Stimulated activated CD4-positive, alpha-beta T cell treated with anti-CD3 and anti-CD28 coated beads, Interleukin-15, amount 100 ng/mL, for 48 hours (primary cell): ENCODE measurements around the gene MRPL28.
"Not testable (repeated sequence)": the region's sequence is repeated elsewhere in the genome, so short reads cannot be mapped to it uniquely, and the experiment has no call there.

ENCODE experiments used
- DNase-seq, 2 donors: peaks; one replicate each; pipeline ENCODE4 v3.0.0-alpha.2; 2020; ENCODE audit warnings: low read depth in 2 of 2

The MRPL28 gene

DNA sequence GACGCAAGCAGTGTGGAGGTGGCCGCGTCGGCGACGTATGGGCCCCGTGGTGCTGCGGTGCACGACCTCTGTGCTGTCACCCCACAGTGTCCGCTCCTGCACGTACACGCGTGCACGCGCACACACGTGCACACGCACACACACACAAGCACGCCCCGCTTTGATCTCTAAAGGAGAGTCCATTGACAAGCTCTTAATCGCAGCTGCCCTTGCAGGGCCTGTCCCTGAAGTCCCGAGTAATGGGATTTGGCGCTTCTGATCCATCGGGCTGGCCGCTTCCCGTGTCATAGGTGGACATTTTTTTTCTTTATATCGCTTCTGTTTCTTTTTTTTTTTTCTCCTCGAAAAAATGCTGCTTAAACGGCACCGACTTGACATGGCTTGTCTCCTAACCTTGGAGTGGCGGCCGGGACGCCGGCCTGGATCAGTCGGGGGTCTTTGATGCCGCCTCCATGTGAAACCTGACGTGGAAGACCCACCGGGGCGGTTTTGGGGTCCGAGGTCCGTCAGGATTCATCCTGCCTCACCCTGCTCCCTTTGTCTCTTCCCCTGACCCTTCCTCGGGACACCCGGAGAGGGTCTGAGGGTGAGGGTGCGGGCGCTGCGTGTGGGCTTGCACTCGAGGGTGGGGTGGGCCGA lies 9.5 kb downstream of the MRPL28 start:
- DNase-seq = no peak

DNA sequence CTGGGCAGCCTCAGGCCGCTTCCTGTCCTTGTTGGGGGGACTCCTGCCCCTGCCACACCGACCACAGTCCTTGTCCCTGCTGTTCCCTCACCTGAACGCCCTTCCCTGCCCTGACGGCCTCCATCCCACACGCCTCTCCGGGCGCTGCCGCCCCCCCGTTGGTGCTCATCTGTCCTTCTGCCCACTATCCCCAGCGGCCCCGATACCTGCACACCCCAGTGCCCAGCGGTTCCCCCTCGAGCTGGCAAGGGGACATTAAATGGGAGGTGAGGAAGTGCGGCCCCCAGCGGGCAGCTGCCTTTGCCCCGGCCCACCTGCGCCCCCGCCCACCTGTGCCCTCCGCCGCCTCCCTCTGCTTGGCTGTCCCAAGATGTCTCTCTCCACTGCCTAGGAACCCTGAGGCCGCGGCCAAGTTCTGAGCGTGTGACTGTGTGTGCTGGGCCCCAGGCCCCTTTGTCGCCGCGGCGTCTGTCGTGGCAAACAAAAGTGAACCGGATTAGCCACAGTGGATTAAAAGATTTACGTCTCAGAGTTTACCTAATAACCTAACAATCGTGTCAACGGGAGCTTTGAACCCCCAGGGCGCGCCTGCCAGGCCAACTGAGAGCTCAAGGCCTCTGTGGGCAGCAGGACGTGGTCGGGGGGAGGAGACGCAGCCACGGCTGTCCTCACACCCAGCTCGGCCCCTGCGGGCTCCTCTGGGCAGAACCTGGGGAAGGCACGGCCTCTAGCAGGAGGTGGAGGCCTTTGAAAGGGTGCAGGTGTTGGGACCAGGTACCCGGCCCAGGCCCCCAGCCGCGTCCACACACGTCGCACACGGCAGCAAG lies 10.3 kb downstream of the MRPL28 start:
- no peak for DNase-seq

DNA sequence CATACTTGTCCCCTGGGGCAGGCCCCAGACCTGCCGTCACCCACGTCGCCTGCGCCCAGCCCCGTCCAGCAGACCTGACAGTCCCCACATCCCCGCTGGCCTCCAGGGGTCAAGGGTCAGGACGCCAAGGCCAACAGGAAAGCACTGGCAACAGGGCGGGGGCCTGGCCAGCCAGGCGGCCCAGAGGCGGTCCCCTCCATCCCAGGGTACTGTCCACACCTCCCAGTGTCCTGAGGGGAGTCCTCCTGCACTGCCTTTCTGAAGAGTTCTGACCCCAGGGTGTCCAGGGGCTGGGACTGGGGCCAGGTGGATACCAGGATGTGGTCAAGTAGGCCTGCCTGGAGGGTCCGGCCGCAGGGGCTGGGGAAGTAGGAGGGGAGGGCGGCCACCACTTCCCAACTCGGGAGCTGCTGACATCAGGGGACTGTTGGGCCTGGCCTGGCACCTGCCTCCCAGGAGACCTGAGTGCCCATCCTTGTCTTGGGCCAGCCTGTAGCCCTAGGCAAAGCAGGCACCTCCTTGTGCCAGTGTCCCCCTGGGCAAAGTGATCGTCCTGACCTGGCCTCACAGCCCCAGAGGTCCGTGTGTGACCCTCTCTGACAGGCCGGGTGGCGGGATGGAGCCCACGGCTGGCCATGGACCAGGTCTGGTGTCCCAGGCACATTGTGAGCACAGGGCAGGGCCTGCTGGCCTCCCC lies 11.1 kb downstream of the MRPL28 start:
- DNase-seq = no peak

- no peak for DNase-seq
Measured at GRCh38 chr16:356741-357140, 13.6 kb downstream of the MRPL28 start.

- DNase-seq = no peak
Measured at GRCh38 chr16:354971-355461, 15.3 kb downstream of the MRPL28 start.

DNA sequence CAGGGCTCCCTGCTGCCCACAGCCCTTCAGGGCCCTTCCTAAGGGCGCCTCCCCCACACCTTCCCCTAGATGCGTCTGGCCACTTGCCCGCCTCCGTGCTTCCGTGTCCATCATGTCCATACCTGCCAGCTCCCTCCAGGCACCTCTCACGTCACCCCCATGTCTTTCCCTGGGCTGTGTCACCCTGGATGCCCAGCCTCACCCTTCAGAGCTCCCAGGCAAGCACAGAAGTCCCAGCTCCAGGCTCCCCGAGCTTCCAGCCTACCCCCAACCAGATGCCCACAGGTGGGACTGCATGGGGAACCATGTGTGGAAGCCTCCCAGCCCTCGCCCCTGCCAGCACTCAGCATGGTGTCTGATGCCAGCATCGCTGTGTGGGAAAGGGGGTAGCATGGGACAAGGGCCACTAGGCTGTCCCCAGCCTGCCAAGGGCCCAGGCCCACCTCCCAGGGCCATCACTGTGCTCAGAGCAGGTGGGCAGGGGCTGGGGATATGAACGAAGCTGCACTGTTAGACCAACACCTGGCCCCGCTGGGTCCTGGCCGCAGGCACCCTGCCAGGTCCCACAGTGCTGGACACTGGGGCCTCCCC lies 16.0 kb downstream of the MRPL28 start:
- no peak for DNase-seq

DNA sequence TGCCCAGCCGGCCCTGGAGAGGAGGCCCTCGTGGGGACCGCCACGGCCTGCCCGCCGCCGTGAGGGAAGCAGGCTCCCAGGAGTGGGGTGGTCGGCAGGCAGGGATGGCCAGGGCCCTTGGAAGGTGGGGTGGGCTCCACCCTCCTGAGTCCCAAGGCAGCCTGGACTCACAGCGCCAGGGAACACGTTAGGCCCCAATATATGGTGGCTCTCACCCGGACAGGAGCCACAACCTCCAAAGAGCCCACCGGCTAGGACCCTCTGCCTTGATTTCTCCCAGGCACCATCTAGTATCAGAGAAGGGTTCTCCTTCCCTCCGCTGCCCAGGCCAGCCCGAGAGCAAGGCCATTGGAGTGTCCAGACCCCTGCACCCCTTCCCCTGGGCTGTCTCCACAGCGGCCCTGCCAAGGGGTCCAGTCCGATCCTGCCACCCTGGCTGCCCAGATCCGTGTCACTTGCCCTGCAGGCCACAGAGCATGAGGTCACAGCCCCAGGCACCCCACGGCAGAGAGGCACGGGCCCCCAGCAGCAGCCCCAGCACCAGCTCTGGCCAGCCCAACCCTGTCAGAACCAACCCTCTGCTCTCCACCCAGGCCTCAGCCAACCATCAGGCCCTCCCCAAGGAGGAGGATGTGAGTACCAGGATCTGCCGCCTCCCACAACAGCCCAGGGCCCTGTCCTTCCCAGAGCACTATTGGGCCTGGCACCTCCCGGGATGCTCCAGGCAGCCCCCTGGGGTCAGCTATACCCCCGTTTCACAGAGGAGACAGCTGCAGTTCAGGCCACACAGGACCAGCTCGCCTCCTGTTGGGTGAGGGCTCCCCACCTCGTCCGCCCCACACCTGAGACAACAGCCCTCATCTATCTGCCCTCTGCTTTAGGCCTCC lies 16.7 kb downstream of the MRPL28 start:
- DNase-seq = no peak

DNA sequence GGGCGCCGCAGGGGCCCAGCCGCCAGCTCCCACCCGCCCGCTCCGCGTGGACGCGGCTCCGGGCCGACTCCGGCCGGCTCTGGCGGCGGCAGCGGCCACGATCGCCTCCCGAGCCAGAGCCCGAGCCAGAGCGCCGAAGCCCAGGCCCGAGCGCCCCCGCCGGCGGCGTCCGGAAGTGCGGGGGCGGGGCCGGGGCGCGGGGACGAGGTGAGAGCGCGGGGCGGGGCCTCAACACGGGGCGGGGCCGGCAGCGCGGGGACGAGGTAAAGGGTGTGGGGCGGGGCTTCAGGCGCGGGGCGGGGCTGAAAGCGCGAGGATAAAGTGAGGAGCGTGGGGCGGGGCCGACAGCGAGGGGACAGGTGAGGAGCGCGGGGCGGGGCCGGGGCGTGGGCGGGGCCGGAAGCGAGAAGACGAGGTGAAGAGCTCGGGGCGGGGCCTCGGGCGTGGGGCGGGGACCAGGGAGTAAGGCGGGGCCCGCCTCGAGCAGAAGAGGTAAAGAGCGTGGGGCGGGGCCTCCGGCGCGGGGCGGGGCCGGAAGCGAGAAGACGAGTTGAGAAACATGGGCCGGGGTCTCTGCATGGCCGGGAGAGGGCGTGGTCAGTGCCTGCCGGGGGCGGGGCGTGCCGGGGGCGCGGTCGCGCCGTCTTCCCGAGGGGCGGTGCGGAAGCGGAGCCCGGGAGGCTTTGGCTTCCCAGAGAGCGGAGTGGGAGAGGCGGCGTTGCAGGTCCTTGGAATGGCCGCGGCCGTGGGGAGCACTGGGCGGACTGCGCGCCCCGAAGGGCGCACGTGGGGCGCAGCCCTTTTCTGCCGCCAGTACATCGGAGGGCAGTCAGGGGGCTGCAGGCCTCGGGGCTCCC lies 17.6 kb downstream of the MRPL28 start, which contains the start of gene AXIN1:
Gene AXIN1, minus strand, starts transcription at position 177 of the 857 bp plus-strand sequence. CDS start 5,698 bp downstream, outside the sequence.
- peak; percentile 100 for DNase-seq

GRCh38 chr16:351804-352520 lies 18.4 kb downstream of the MRPL28 start:
- no peak for DNase-seq

- no peak for DNase-seq
Measured at GRCh38 chr16:350203-350602, 20.1 kb downstream of the MRPL28 start.

DNA sequence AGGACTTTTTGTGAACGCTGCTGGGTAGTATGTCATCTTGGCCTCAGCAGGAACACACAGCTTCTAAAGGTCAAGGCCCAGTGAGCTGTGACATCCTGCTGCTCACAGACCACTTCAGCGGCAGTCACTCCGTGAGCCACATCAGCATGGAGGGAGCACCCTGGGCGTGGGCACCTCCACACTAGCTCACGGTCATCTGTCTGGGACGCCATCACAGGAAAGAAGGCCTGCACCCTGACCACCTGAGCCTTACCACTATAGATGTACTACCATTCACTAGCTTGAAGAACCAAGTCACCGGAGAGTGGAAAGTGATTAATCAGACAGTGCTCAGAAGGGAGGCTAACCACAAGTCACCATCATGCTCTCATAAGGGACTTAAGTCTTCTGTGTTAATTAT lies 21.1 kb downstream of the MRPL28 start:
- DNase-seq = no peak

GRCh38 chr16:348495-348894 lies 21.8 kb downstream of the MRPL28 start:
- not testable (repeated sequence) for DNase-seq

DNA sequence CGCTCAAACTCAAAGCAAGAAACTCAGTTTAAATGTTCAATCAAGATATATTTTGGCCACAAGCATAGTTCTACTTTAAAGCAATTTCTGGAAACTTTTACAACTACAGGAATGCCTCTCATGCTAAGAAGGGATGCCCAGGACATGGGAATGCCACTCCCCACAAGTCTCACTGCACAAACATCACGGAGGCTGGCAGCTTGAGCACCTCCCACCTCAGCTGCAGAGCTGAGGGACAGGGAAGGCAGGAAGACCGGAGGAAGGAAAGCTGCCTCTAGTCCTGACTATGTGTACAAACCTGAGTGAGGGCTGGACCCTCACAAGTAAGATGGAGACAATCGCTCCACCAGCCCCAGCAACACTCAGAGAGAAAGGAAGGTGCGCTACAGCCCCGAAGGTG lies 23.1 kb downstream of the MRPL28 start:
- DNase-seq = no peak

- no peak for DNase-seq
Measured at GRCh38 chr16:346587-346986, 23.8 kb downstream of the MRPL28 start.

DNA sequence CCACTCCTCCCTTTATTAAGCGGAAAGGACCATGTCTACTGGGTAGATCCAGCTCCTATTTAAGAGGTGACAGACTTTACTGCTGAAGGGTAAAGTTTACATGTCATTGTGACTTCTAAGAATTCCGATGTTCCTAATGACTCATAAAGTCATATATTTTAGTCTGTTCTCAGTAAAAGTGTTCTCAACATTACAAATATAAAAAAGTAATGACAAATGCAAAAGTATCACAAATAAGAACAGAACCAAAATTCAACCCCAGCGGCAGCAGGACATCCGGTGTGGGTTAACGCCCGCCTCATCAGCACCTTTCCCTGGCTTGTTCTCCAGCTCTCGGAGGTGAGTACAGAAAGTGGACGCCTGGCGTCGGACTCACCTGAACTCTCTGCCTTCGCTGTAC lies 24.6 kb downstream of the MRPL28 start:
- no peak for DNase-seq

DNA sequence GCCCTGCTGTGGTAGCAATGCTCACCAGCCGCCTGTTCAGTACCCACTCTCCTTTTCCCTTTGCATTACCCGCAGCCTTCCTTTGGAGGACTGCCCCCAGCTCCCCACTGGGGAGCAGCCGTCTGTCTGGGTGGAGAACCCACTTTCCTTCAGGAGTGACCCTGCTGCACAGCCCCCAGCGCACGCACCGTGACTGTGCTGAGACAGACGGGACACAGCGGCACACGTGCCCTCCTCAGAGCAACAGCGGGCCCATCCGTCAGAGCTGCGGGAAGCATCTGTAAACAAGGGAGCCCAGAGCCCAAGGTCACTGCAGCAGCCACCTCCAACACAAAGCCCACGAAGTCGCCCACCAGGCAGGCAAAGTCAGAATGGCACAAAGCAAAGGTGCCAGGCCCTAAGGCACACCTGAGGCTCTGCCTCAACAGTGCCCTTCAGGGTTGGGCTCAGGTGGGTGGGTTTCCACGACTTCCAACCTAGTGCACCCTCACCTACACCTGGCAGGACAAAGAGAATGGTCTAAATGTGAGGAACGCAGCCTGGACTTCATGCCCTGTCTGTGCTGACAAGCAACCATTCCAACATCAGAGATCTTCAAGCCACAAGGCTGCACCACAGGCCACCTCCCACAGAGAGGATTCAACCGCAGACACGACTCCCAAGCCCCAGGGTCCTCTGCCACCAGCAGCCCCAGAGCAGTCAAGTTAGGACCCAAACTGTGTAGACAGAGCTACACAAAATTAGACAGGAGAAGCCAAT lies 27.7 kb downstream of the MRPL28 start:
- no peak for DNase-seq

GRCh38 chr16:341974-342336 lies 28.4 kb downstream of the MRPL28 start:
- not testable (repeated sequence) for DNase-seq

- not testable (repeated sequence) for DNase-seq
Measured at GRCh38 chr16:341095-341973, 29.0 kb downstream of the MRPL28 start.
